HG03442 (cell line): Measurements from ENCODE around the gene PAX3.

Experiments used
- ATAC-seq: cut with Tn5 transposase; IDR thresholded peaks from one replicate; pipeline ENCODE4 v1.9.1; 2021; ENCODE audit warnings: mild to moderate bottlenecking, moderate library complexity; ENCODE audit not compliant: unreplicated experiment

The PAX3 gene

DNA sequence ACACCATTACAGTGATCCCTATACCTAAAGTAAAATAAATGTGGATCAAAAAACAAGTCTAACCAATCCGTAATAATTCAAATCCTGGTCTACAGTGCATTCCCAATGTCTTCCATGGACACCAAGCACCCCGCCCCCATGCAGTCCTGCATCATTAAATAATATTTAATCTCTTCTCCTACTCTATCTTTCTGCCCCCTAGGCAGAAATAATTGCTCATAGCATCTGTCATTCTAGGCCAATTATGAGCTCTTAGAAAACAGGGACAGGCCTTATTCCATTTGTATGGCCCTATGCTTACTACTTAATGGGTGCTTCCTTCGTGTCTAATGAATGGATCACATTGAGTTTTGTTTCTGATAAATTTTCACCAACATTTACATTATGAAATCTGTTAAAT is 66.4 kb downstream of the PAX3 start:
- ATAC-seq, result no peak

DNA sequence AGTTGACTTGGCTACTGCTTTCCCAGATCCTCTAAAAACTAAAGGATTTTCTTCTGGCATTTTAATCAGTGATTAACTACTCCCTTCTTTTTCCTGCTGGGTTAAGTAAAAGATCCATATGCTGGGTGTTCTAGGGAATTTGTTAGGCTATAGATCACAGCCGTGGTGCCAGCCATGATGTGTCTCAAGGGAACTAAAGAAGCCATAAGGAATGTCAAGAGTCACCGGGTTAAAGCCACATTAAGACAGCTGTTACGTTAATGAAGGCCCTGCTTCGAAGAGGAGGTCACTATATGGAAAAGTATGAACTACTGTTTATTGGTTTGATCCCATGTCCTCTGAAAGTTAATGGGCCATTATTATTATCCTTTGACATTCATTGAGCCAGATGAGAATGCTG is 70.7 kb downstream of the PAX3 start:
- ATAC-seq, result no peak

DNA sequence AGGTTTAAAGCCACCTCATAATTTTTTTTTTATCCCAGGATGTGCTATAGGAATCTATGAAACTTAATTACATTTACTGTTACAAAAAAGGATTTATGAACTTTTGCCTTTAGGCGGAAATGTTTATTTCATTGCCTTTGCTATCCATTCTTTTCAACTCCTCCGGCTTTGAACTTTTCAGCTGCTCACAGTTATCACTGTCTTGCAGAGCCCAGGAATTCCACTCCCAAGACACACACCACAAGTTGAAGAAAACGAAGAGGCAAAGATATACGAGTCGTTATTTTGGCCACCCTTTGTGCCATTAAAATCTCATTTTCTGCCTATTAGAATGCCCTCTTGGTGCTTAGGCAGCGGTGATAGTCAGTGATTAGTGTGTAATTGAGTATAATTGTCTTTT is 80.0 kb downstream of the PAX3 start:
- no peak for ATAC-seq

DNA sequence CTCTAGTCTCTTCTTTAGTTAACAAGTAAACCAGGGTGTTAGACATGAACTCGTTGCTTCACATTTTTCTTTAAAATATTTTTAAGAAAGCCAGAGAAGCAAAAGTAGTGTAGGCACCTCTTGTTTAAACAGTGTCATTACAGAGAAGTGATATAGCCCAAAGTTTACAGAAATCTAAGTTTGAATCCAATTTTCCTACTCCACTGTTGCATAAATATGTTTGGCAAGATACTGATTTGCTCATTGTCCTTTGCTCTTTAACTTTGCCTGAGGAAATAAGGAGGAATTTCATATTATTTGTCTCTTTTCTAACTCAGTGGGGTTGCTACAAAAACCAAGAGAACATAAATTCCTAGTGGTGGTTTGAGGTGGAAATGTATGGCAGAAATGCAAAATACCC is 81.1 kb downstream of the PAX3 start:
- no peak for ATAC-seq

DNA sequence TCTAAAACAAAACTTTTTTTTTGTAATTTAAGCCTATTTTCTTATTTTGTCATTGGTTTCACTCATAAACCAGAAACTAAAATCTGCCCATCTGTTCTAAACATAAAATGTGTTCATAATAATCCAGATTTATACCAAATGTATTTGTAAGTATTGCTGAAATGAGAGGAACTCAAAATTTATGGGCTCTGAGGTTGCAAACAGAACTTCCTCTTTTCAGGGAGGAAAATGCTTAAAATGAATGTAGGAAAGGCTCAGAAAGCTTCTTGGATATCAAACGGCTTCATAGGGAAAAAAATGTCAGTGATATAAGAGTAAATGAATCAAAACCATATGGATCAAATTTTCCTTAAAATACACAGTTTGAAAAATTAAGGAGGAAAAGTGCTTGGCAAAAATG is 83.9 kb downstream of the PAX3 start:
- ATAC-seq, result no peak

DNA sequence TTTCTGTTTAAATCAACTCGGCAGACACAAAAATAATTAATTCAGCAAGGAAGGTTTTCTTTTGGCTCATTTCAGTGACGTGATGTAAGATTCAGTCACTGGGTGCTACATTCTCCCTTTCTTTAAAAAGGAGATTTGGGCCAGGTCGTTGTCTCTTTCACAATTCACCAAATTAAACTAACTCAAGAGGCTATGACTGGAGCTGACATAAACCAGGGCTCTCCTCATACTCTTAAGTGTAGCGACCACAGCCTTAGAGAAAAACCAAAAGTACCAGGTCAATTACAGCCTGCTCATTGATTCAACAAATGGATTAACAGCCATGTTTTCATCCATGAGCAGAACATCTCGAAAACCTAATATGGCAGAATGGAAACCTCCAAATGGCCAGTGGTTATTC is 85.7 kb downstream of the PAX3 start:
- ATAC-seq, result no peak

DNA sequence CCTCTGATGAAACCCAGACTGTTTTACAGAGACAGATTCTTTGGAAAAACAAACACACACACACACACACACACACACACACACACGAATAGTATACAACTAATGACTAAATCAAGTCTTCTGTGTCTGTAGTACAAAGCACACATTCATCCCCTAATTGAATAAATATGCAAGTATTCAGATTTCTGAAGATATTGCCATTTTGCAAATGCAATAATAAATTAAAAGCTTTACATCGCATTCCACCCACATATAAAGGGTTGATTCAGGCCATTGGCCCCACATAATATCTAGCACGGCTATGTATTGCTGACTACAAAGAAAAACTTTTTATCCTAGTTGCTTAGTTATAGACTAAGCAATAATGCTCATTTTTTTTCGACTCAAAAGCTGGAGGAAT is 86.2 kb downstream of the PAX3 start:
- ATAC-seq, result no peak

DNA sequence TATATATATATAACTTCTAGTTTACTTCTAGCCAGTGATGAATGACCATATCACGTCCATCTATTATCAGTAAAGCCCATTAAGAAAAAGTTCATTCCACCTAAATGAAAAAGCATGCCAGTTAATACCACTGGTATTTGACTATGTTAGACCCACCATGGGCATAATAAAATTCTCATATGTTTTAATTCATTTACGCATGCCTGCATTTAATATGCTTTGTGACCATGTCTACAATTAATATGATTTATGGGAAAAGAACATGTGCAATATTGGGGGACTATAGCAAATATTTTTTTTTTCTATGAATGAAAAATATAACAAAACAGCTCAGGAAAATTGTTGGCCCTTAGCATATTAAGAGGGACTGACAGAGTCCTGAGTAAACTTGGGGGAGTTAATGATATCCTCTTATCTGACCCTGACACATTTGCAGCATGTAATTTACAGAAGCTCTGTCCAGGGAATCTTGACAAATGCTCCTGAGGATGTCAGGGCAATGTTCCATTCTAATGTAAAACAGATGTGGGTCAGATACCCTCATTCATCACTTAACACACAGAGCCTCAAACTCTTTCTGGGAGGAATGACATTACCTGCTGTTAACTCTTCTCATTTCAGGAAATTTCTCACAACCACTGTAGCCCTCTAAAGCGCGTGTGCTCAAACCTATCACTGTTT is 90.6 kb downstream of the PAX3 start:
- ATAC-seq, result no peak

DNA sequence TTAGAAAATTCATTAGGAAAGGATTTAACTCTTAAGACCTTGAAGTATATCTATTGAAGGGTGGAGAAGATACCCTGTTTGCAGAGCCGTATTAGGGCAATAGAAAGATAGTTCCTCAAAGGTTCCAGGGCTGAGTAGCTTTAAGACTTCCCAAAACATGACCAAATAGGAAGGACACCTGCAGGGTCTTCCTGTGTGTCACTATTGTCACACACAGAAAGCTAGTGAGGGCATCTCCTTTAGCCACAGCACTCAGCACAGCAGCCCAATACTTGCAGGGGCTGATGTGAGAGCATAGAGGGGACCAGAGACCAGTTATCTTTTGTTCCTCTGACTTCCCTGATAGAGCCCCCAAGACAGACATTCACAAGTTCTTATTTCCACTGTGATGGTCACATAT is 93.7 kb downstream of the PAX3 start:
- no peak for ATAC-seq

DNA sequence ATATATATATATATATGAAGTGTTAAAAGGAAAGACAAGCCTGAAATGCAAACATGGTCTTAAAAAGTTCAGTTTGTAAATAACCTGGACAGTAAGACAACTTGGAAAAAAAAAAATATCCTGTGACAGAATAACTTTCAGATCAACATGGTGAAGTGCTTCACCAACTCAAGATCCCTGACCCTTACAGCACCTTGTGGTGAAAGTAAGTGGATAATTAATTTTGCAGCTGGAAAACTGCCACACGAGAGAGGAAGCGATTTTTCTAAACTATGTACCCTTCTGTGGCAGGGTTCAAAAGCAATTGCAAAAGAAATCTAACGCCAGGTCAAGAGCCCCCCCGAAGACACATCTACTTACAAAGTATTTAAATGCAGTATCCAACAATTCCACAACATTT is 95.8 kb downstream of the PAX3 start:
- no peak for ATAC-seq

DNA sequence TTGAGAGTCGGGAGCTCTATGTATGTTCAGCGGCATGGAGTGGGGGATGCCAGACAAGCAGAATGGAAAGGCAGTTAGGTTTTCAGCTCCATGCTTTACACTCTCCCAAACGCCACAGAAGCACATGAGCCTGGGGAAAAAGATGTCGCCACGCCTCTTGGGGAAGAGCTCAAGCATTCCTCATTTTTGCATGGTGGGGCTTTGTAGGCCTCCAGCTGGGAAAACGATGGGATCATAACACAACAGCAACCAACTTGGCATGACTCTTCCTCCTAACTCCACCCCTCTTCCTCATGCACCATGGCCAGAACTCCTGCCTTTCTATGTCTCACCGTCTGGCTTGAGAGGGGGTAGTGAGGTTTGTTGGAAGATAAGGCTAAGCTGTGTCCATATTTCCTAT is 102.6 kb downstream of the PAX3 start:
- ATAC-seq, result no peak

DNA sequence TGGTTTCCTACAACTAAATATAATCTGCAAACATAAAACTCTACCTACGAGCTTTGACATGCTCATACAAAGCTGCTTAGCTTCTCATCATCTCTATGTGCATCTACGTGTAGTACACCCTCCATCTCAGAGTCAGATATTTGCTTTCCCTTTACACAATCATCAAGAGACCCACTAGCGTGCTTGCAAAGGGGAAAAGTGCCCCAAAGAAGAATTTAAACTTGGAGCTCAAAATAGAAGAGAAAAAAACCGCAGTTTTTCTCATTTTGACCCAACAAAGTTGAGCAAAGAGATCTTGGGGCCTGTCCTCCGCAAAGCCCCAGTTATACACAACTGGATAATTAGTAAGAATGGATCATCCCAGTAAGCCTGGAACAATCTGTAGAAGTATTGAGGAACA is 104.1 kb downstream of the PAX3 start:
- ATAC-seq, result peak; percentile 71

DNA sequence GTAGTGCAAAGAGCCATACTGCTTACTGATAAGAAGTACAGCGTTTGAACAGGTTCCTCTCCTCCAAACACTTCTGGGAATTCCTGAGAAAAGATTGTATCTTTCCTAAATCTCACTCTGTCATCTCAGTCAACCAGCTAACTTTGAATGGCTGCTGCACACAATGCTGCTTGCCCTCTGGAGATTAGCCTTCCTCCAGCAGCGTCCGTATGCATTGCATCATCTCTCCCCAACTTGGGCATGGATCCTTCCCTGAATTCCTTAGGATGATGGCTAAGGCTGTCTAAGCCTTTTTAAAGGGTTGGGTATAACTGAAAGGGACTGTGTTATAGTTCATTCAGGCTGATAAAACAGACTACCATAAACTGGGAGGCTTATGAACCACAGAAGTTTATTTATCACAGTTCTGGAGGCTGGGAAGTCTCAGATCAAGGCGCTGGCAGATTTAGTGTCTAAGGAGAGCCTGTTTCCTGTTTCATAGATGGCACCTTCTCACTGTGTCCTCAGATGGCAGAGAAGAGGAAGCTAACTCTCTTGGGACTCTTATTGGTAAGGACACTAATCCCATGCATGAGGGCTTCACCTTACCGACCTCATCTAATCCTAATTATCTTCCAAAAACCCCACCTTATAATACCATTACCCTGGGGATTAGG is 105.3 kb downstream of the PAX3 start:
- ATAC-seq, result no peak

DNA sequence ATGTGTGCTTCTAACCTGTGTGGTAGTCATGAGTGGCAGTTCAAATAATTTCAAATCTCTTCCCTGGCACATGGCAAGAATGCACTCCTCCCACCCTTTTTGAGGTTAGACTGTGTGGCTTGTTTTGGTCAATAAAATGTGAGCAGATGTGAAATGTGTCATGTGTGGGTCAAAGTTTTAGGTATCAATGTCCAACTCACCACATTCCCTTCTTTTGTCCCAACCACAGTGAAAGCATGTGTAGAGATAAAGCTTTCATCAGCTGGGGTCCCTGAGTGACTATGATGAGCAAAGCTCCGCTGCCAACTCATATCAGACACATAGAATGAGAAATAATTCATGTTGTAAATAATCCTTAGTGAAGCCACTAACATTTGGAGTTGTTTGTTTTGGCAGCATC is 118.2 kb downstream of the PAX3 start:
- ATAC-seq, result no peak

DNA sequence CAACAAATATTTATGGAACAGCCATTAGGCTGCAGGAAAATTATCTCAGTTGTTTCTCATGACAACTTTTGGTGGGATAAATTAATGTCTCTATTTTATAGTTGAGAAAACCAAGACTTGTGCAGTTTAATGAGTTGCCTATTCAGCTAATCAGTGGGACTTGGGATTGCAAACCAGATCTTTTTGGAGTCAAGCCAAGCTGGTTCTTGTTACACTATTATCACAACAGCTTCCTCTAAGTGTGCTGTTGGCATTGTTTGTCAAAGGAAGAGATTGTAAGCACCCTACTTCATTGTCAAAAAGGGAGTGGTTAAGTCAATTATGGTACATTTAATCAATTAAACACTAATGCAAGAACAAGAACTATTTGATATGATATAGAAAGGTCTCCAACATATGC is 119.2 kb downstream of the PAX3 start:
- ATAC-seq, result no peak

DNA sequence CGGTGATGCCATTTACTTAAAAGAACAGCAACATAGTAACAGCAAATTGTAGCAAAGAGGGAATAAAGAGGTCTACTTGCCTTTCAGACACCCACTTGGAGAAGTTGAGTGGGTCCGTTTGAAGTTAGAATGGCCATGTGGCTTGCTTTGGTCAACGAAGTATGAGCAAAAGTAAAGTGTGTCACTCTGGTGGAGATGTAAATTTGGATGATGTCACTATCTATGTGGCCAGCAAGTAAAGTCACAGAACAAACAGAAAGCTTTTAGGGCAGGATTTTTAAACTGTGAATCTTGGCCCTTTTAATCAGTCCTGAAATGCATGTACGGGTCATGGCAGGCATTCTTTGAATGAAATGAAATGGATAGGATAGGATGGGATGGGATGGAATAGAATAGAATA is 120.3 kb downstream of the PAX3 start:
- ATAC-seq, result no peak

DNA sequence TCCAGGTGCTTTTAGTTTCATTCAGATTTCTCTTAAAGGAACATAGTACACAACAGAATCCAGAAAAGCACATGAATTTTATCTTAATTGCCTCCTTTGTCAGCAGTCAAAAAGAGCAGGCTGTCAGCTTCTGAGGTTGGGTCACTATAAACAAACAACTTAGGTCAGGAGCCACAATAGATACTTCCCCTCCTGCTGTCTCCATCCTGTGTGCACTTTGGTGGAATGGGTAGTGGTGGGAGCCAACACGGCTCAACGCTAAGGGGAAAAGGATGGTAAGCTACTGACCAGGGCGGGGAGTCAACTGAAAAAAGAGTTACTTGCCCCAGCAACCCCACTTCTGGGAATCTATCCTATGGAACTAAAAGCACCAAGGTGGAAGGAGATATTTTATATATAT is 121.9 kb downstream of the PAX3 start:
- no peak for ATAC-seq

DNA sequence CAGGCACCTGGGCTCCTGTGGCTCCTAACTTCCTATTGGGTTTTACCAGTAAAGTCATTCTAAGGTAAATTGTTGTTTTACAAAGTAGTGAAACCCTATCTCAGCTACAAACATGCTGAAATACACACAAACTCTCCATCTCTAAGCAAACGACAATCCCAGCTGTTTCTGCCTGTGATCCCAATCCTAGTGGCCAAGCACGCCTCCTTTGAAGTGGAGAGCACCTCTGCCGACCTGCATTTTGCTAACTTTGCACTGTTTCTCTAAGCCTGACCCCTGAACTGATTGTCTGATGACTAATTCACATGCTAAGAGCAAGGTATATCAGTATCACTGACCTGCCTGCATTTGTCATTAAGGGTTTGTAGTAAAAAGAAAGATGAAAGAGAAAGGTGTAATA is 124.3 kb downstream of the PAX3 start:
- ATAC-seq, result no peak

DNA sequence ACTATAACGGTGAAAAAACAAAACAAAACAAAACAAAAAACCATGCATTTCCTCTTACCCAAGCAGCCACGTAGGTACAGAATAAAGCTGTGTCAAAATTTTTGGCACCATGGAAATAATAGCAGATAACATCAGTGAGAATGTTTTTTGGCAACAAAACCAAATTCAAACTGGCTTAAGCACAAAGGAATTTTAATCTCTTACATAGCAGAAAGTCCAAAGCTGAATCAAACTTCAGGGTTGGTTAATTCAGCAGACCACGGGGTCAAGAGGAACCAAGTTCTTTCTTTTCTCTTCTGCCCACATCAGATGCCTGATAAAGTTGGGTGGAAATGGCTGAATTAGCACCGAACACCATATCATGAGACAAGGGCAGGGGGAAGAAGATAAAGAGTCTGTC is 129.5 kb downstream of the PAX3 start:
- ATAC-seq, result no peak

DNA sequence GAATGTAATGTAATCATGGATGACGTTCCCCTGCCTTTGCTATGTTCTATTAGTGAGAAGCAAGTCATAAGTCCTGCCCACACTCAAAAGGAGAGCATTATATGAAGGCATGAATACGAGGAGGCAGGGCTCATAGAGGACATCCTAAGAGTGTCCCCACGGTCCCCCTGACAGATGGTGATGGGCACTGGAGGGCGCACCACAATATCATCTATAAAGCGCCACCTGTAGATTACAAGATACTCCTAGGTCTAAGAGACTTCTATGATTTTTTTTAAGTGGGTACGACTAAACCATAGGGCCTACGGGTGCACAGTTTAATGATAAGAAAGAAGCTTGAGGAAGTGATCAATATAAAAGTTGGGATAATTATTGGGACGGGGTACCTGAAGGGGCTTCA is 131.0 kb downstream of the PAX3 start:
- no peak for ATAC-seq

DNA sequence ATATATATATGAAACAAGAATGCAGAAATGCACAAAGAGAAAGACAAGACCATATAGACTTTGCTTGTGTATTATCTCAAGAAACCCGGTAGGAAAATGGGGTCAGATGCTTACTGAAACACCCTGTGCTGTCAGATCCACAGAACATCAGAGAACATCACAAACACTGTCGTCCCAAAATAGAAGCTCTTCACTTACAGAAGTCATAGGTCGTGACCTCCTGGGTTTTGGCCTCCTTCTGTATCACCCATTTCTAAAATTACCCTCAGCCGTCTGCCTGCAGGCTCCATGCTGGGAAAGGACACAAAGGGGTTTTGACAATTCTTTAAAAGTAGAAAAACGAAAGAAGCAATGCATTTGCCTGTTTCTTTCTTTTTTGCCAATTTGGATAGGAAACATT is 137.9 kb downstream of the PAX3 start:
- ATAC-seq, result no peak

DNA sequence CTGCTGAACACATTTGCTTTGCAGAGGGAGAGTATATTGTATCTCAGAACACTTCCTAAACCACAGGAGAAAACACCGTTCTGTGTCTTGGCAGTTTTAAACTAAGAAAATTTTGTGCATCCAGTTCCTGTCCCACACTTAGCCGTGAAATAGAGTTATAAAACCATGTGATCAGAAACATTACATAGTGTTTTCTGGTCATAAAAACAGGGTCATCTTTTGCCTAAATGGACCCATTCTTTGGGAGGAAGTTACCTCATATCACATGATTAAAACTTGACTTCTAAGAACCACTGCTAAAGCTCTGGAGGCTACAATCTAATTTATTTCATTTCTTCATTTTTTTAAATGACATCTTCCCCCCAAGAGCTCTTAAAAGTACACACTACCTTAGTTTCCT is 138.7 kb downstream of the PAX3 start:
- no peak for ATAC-seq

DNA sequence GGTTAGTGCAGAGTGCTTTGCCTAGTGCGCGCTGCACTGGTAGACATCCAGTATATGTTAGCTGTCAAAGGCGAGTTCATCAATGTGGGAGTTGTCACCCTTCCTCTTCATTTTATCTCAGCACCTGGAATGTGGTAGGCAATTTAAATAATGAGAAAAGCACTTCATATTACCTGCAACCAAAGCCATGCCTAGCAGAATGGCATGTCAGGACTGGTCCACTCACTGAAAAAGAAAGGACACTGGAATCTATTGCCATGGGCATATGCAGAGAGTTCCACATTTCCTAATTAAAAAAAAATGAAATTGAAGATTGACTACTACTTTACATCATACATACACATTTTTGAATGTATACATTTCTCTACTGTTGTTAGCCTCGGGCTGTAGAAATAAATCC is 139.6 kb downstream of the PAX3 start:
- ATAC-seq, result no peak
